BLaER1 (cell line): ENCODE results near the gene CDH4.

Source experiments
- H3K27ac ChIP-seq: shearing (Covaris generic); formaldehyde crosslinking; 2 replicates; pipeline ENCODE4 v1.8.1; 2022
- H3K27me3 ChIP-seq: shearing (Covaris generic); formaldehyde crosslinking; 2 replicates; pipeline ENCODE4 v1.8.1; 2022
- H3K36me3 ChIP-seq: shearing (Covaris generic); formaldehyde crosslinking; 2 replicates; pipeline ENCODE4 v1.8.1; 2022
- H3K4me1 ChIP-seq: shearing (Covaris generic); formaldehyde crosslinking; 2 replicates; pipeline ENCODE4 v1.8.1; 2022
- H3K4me2 ChIP-seq: shearing (Covaris generic); formaldehyde crosslinking; 2 replicates; pipeline ENCODE4 v1.8.1; 2022
- H3K4me3 ChIP-seq: shearing (Covaris generic); formaldehyde crosslinking; 2 replicates; pipeline ENCODE4 v1.8.1; 2022
- H3K9ac ChIP-seq: shearing (Covaris generic); formaldehyde crosslinking; 2 replicates; pipeline ENCODE4 v1.8.1; 2022
- H3K9me3 ChIP-seq: shearing (Covaris generic); formaldehyde crosslinking; 2 replicates; pipeline ENCODE4 v1.8.1; 2022
- H4K20me1 ChIP-seq: shearing (Covaris generic); formaldehyde crosslinking; 2 replicates; pipeline ENCODE4 v1.8.1; 2022
- Cebpa-rat ChIP-seq: shearing (Covaris generic); IDR thresholded peaks from 2 replicates; pipeline ENCODE4 v1.8.1; 2022

The CDH4 gene

GRCh38 chr20:61223121-61223520, 28.9 kb upstream of the CDH4 start:
- Histone ChIP-seq H3K36me3 (no peaks in the 10 kb centered on the region), H3K4me1 (no peaks in the 10 kb centered on the region), H3K4me2 (no peak overlapping the region), H3K9ac (no peak overlapping the region), H3K27me3 (no peaks in the 10 kb centered on the region), H3K9me3 (no peaks in the 10 kb centered on the region), H4K20me1 (no peaks in the 10 kb centered on the region), H3K4me3 (no peak overlapping the region), H3K27ac (no peak overlapping the region)
- no peak for TF ChIP-seq Cebpa-rat

GRCh38 chr20:61230166-61230565, 21.9 kb upstream of the CDH4 start:
- no peak for TF ChIP-seq Cebpa-rat
- Histone ChIP-seq H3K36me3 (no peaks in the 10 kb centered on the region), H3K9me3 (peaks cover 24% of the 10 kb centered on the region), H3K4me1 (no peaks in the 10 kb centered on the region), H3K4me2 (no peak overlapping the region), H3K27me3 (no peaks in the 10 kb centered on the region), H3K4me3 (no peak overlapping the region), H4K20me1 (no peaks in the 10 kb centered on the region), H3K9ac (no peak overlapping the region), H3K27ac (no peak overlapping the region)

DNA sequence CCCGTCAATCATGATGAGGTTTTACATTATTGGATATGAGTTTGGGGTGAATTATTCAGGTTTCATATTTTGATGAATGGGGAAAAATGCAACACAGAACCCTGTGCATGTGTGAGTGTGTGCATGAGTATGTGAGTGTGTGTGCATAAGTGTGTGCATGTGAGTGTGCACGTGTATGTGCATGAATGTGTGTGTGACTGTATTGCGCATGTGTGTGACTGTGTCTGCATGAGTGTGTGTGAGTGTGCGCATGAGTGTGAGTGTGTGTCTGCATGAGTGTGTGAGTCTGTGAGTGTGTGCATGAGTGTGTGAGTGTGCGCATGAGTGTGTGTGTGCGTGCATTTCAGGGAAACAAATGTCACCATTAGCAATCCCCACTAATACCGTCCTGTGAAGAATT, 18.5 kb upstream of the CDH4 start:
- Histone ChIP-seq H3K4me3 (no peak overlapping the region), H3K27ac (no peak overlapping the region), H3K36me3 (no peaks in the 10 kb centered on the region), H3K27me3 (no peaks in the 10 kb centered on the region), H3K9ac (no peak overlapping the region), H3K9me3 (peaks cover 24% of the 10 kb centered on the region), H3K4me2 (no peak overlapping the region), H4K20me1 (no peaks in the 10 kb centered on the region), H3K4me1 (peaks cover 1% of the 10 kb centered on the region; the same call in 1 of the 2 replicates)
- no peak for TF ChIP-seq Cebpa-rat

DNA sequence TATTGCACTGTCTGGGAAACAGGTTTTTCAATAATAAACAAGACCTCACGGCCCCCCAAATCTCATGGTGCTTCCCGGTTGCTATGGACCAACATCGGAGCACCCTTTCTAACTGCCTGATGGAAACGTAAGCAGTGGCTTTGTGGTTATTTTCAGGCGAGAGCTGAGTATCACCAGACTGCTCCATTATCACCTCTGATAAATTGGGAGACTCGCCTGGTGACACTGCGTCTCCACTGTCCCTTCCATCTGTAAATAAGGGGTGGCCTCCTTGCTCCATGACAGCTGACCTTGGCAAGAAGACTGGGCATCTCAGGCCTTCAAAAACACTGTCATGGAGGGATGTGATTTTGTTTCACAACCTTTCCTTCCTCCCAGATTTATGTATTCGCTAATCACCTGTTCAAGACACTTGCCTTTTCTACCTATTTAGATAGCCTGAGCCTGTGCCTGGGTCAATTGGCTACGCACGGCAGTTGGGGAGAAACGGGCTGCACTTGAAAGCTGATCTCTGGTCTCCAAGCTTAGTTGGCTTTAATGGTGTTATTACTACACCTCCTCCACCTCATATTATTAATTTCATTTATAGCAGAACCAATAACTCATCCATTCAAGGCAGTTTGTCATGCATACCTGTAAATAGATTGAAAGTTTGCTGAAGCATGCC, 17.7 kb upstream of the CDH4 start:
- Histone ChIP-seq H3K9me3 (peaks cover 24% of the 10 kb centered on the region), H3K4me1 (peaks cover 7% of the 10 kb centered on the region; the same call in 1 of the 2 replicates), H3K4me3 (no peak overlapping the region), H3K9ac (no peak overlapping the region), H3K27me3 (no peaks in the 10 kb centered on the region), H3K36me3 (no peaks in the 10 kb centered on the region), H4K20me1 (no peaks in the 10 kb centered on the region), H3K27ac (no peak overlapping the region), H3K4me2 (no peak overlapping the region)
- TF ChIP-seq Cebpa-rat = no peak

DNA sequence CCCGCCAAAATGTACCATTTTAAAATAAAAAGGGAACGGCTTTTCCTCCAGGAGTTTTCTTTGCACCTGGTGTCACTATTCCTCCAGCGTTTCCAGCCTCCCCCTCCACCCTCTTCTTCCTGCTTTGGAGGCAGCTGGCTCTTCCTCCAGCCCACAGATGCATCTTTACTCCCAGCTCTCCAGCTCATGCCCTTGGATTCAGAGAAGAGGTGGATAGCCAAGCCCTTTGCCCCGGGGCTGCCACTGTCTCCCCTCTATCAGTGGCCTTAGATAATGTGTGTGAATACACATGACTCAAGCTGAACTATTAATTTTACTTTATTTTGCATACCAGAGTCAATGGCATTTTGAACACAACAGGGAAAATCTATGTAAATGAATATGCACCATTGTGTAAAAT, 15.3 kb upstream of the CDH4 start:
- H3K9ac ChIP-seq = no peak overlapping the region
- no peak overlapping the region for H3K27ac ChIP-seq
- no peak overlapping the region for H3K4me3 ChIP-seq
- no peaks in the 10 kb centered on the region for H3K36me3 ChIP-seq
- TF ChIP-seq Cebpa-rat = no peak
- H3K9me3 ChIP-seq = peaks cover 24% of the 10 kb centered on the region
- H3K4me2 ChIP-seq = no peak overlapping the region
- peaks cover 7% of the 10 kb centered on the region; the same call in 1 of the 2 replicates for H3K4me1 ChIP-seq
- no peaks in the 10 kb centered on the region for H3K27me3 ChIP-seq
- H4K20me1 ChIP-seq = no peaks in the 10 kb centered on the region

GRCh38 chr20:61238813-61239212, 13.2 kb upstream of the CDH4 start:
- no peak overlapping the region for H3K9ac ChIP-seq
- H3K27me3 ChIP-seq = no peaks in the 10 kb centered on the region

GRCh38 chr20:61240814-61241213, 11.2 kb upstream of the CDH4 start:
- H3K27ac ChIP-seq = no peak overlapping the region
- H3K4me1 ChIP-seq = peaks cover 7% of the 10 kb centered on the region; the same call in 1 of the 2 replicates
- H3K9ac ChIP-seq = no peak overlapping the region
- no peak overlapping the region for H3K4me2 ChIP-seq
- no peak overlapping the region for H3K4me3 ChIP-seq
- H3K27me3 ChIP-seq = no peaks in the 10 kb centered on the region
- no peaks in the 10 kb centered on the region for H4K20me1 ChIP-seq
- no peaks in the 10 kb centered on the region for H3K36me3 ChIP-seq
- peaks cover 14% of the 10 kb centered on the region for H3K9me3 ChIP-seq
- no peak for TF ChIP-seq Cebpa-rat

More at GRCh38 chr20:61238813-61239212, 13.2 kb upstream of the CDH4 start:
- H3K36me3 ChIP-seq = no peaks in the 10 kb centered on the region
- no peaks in the 10 kb centered on the region for H4K20me1 ChIP-seq
- H3K4me2 ChIP-seq = no peak overlapping the region
- peaks cover 14% of the 10 kb centered on the region for H3K9me3 ChIP-seq
- no peak overlapping the region for H3K4me3 ChIP-seq
- peaks cover 7% of the 10 kb centered on the region; the same call in 1 of the 2 replicates for H3K4me1 ChIP-seq
- TF ChIP-seq Cebpa-rat = no peak
- no peak overlapping the region for H3K27ac ChIP-seq

DNA sequence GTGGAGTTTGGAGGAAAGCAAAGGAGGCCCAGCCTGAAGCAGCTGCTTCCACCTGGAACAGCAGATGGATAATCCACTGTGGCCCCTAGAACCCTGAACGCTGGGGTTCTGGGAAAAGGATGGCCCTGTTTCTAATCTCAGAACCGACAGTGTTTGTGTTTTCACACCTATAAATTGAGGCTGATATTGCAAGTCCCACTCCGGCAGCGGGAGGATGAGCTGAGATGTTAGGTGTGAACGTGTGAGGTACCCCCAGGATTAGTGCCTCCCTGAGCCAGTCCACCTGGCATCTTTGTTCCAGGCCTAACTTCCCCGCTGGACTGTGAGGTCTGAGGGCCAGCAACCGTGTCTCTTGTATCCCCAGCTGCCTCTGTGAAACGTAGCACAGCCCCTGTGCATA, 7.8 kb upstream of the CDH4 start:
- Histone ChIP-seq H3K4me1 (no peaks in the 10 kb centered on the region; the same call in 1 of the 2 replicates), H3K27me3 (peaks cover 7% of the 10 kb centered on the region; the same call in 1 of the 2 replicates), H3K27ac (no peak overlapping the region), H4K20me1 (no peaks in the 10 kb centered on the region), H3K9ac (no peak overlapping the region), H3K4me3 (no peak overlapping the region), H3K9me3 (peaks cover 14% of the 10 kb centered on the region), H3K4me2 (no peak overlapping the region), H3K36me3 (no peaks in the 10 kb centered on the region)
- TF ChIP-seq Cebpa-rat = no peak

DNA sequence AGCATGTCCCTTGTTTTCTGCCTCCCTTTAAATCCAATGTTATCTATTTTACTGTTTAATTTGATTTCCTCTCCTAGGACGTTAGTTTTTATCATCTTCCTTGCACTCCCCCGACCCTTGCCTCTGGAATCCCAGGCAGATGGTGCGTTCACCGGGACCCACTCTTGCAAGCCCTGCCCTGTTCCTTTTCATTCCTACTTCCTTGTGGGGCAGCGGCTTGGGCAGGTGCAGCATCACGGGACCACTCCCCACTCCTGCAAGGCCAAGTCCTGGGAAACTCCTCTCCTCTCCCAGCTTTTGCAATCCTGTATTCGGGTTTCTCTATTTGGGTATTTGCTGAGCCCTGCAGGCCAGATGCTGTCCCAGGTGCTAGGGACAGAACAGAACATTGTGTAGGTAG, 5.8 kb upstream of the CDH4 start:
- no peak for TF ChIP-seq Cebpa-rat
- Histone ChIP-seq H3K9me3 (peaks cover 3% of the 10 kb centered on the region), H3K27me3 (peaks cover 25% of the 10 kb centered on the region), H3K4me3 (no peak overlapping the region), H3K36me3 (no peaks in the 10 kb centered on the region), H3K4me1 (no peaks in the 10 kb centered on the region), H4K20me1 (peaks cover under 1% of the 10 kb centered on the region; the same call in 1 of the 2 replicates), H3K27ac (no peak overlapping the region), H3K9ac (no peak overlapping the region), H3K4me2 (no peak overlapping the region)

- Histone ChIP-seq H3K27ac (no peak overlapping the region), H3K27me3 (peaks cover 59% of the 10 kb centered on the region), H3K4me3 (no peak overlapping the region), H4K20me1 (peaks cover 13% of the 10 kb centered on the region), H3K4me2 (no peak overlapping the region), H3K9me3 (no peaks in the 10 kb centered on the region), H3K36me3 (no peaks in the 10 kb centered on the region), H3K9ac (no peak overlapping the region), H3K4me1 (peaks cover 16% of the 10 kb centered on the region)
- TF ChIP-seq Cebpa-rat = no peak
These were observed 2.4 kb upstream of the CDH4 start for GRCh38 chr20:61249626-61250025.
